ENCODE measurements around the gene SORCS2.
A peak's percentile ranks its signal among the peaks of the same experiment; 100 is the strongest.

Gene SORCS2

DNA sequence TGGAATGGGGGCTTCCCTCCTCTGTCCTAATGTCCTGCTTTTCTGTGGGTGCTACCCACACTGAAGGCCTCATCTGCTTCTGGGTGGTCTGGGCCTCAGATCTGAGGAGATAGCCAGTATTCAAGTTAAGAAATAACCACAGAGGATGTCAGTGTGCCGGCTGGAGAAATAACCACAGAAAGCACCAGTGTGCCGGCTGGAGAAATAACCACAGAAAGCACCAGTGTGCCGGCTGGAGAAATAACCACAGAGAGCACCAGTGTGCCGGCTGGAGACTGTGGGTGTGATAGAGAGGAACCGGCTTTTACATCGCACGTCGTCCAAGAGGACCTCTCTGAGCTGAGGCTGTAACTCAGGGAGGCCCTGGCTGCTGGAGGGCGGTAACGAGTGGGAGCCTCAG lies 308.1 kb downstream of the SORCS2 start:
- peak; percentile 79 for DNase-seq

DNA sequence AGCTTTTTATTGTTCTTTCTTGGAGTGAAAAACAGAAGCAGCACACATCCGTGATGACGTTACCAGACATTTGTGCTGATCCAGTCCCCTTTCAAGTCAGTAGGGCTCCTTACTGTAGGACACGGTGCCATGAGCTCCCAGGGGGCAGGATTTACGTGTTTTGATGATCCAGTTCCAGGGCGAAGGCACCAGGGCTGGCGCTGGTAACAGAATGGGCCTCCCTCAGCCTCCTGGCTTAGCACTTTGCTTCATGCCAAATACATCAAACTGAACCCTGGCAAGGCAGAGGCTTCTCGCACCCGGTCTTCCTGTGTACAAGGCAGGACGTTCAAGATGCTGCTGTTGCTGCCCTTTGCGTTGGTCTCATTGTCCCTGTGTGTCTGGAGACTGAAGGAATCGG lies 309.0 kb downstream of the SORCS2 start:
- no peak for DNase-seq

DNA sequence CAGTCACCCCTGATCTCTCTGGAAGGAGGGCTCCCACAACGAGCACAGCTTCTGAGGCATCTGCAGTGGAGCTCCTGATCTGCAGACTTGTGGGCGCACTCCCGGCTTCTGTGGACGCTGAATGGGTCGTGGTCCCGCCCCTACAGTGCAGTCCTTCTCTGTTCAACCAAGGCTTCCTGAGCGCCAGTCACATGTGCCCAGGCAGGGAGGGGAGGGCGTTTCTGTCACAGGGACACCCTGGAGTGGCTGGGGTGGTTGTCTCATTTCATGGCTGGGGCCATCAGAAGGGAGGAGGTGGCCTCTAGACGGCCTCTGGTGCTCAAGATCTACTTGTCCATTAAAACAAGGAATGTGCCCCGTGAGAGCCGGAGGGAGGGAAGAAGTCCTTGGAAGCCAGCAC lies 309.5 kb downstream of the SORCS2 start:
- DNase-seq = no peak

DNA sequence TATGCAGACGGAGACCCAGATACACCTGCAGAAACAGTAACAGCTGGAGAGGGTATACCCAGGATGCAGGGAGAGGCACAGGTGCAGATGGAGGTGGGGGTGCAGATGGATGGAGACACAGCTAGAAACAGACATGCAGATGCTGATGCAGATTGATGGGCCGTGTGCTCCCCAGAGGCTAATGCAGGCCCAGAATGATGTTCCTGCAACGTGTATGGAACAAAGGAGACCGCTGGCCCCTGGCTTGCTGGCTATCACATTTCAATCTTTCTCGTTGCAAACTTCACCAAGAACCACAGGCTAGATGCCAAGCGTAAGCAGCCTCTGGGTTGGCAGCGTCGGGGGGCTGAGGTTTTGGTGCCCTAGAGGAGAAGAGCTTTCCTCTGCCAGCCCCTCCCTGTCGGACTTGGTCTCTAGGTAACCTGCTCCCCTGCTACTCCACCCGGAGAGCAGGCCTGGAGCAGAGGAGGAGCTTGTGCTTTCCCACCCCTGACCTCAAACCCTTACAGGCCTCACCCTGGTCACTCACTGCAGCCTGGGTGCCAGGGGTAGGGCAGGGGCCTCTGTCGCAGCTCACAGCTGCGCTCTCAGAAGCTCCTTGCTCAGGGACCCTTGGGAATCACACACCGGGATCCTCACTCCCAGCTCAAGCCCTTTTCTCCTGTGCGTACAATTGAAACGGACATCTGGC lies 311.4 kb downstream of the SORCS2 start:
- no peak for DNase-seq

DNA sequence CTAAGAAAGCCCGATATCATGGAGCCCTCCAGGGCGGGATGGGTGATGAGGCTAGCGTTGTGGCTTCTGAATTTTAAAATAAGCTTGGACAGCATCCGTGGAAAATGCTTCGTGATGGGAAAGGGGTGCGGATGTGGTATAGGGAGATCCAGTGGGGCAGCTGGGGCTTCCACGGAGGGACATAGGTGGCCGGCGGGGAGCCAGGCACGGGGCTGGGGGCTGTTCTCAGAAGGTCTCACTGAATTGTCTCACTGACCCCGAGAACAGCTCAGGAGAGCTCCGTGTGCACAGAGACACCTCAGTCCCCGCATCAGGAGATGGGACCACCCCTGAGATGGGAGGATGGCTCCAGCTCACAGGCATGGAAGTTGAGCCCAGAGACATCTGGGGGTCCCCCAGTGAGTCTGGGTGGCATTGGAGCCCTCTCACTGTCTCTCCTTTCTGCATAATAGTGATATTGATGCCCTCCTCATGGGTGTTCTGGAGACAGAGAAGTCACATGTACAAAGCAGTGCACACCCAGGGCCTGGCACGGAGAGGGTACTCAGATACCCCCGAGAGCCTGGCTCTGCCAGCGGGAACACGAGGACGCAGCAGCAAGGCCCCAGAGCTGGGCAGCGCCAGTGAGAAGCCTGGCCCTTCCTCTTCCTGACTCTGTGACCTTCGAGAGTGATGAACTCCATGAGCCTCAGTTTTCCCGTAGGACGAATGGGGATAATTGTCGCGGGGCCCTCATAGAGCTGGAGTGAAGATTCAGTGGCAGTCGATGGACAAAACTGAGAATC lies 313.0 kb downstream of the SORCS2 start:
- DNase-seq = no peak

DNA sequence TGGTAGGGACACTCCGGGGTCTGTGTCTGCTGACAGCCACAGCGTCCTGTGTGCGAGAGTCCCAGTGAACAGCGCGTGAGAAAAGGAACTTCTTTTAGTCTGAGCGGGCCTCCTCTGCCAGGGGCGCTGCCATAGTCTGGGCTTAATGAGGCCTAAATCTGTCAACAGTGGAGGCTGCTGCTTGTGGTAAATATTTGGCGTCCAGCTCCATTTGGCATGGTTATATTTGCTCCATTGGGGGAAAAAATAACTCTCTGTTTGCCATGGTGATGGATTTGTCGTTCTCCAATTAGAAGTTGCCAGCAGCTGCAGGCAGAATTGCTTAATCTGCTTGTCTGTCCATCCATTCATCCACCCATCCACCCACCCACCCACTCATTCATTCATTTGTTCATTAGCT lies 313.8 kb downstream of the SORCS2 start:
- no peak for DNase-seq

DNA sequence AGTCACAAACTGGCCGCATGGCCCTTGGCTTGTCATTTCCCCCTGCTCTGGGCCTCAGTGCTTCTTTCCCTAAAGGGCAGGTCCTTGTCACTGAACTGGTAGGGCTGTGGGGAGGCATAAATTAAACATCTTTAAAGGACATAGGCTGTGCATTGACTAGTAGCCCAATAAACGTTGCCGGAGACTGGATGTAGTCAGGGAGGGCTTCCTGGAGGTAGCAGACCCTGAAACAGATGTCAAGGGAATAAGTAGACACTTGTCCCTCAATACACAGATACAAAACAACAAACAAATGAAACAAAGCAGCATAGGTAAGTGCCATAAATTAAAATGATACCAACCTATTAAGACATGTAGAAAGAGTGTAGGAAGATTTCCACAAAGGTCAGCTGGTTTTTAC lies 314.2 kb downstream of the SORCS2 start:
- DNase-seq = no peak

DNA sequence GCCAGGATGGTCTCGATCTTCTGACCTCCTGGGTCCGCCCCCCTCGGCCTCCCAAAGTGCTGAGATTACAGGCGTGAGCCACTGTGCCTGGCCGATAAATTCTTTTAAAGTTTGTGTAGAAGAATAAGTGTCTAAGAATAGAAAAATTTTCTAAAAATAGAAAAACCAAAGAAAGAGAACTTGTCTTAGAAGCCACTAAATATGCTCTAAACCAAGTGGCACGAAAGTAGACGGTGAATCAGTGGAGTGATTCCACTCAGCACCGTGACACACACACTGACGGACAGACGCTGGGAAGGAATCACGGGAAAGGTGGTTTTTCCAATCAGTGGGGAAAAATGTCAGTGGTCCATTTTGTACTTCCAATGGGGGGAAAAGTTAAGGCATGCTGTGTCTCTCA lies 315.0 kb downstream of the SORCS2 start:
- peak; percentile 45 for DNase-seq

DNA sequence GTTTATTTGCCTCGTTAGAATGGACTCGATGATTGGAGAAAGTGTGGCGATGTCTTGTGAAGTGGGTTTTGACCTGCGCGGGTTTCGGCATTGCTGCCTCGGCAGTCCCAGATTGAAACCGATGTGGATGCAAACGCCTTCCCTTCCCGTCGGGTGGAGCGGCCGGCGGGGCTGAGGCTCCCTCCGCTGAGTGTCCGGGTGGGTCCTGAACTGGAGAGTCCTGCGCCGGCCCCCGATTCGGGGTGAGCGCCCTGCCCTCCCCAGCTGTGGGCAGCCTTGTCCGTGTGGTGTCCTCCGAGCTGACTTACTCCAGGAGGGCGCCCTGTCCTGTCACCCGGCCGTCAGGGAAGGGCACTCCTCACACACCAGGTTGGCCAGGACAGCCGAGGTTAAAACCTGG lies 317.7 kb downstream of the SORCS2 start:
- DNase-seq = no peak

DNA sequence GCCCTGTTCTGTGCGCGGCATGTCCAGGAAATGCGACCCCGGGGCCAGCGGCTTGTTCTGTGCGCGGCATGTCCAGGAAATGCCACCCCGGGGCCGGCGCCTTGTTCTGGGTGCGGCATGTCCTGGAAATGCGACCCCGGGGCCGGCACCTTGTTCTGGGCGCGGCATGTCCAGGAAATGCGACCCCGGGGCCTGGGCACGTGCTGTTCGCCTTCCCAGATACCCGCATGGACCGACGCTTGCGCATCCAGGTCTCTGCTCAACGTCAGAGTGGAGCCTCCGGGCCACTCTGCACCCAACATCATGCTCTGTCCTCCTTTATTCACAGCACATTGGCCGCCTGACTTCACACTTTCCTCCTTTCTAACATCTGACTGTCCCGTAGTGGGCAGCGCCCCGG lies 318.2 kb downstream of the SORCS2 start:
- DNase-seq = no peak

DNA sequence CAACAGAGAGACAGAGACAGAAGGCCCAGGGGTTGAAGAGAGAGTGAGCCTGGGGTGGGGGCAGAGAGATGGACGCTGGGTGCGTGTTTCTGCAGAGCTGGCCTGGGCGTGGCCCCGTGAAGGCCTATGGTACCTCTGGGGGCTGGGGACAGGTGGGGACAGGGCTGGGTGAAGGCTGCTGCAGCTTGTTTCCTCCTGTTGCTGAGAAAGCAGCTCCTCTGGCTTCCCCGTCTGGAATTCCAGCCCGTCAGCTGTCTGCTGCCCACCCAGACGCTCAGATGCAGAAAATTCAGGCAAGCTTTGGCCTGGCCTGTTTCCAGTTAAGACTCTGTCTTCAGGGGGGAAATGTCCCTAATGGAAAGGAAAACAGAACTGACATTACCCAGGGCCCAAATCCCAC lies 319.2 kb downstream of the SORCS2 start:
- no peak for DNase-seq

DNA sequence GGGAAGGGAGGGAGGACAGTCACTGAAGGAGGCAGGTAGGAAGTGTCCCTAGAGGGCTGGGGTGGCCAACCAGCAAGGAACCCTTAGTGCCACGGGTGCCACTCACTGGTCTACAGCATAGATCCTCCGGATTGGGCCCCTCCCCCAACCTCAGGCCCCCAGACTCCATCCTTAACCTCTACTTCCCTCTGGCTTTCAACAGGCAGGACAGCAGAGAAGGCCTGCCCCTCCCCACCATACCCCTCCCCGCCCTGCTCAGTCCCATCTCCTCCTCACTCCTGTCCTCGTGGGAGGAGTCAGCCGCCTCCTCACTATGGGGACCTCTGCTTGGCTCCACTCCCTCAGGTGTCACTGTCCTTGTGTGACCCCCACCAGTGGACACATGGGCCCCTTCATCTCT lies 320.1 kb downstream of the SORCS2 start:
- DNase-seq = no peak

DNA sequence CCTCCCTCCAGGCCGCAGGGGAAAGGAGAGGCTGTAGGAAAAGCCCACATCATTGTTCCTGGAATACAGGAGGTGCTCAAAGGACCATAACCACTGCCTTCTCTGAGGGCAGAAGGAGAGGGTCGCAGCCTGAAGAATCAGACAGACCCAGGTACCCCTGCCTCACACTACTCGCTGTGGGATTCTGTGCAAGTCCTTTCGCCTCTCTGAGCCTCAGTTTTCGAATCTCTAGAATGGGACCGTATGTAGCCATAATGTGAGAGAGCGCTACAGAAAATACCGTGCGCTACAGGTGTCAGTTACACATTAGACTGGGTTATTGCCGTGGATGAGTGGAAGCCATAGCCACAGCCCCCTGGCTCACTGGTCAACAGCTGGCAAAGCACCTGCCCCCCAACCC lies 320.6 kb downstream of the SORCS2 start:
- DNase-seq = no peak

DNA sequence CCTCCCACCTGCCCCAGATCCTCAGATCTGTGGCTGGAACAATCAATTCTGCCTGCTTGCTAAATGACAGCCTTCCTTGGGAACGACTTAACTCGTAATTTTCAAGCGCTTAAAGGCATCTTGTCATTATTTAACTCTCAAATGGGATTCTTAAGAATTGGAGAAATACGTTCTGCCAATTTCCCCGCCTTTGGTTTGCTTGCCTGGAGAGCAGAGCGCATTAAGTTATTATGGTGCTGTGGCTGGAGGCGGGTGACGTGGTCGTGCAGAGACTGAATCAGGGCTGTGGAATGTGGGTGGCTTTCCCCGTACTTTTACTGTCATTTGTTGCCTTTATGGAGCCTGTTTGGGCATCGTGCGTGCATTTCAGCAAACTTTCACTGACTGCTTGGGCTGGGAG lies 321.3 kb downstream of the SORCS2 start:
- no peak for DNase-seq

DNA sequence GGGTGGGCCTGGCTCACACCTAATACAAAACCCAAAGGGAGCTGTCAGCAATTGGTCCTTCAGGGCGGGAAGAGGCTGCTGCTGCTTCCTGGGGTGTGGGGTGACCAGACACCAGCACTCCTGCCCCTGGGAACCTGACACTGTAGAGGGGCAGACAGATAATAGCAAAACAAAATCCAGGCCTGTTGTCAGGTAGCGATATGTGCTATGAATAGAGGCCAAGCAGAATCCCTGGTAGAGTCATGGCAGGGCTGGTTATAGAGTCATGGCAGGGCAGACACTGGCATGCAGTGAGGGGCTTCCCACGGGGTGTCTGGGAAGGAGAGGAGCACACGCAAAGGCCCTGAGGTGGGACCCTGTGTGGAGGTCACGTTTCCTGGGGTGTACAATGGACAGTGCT lies 321.9 kb downstream of the SORCS2 start:
- no peak for DNase-seq

DNA sequence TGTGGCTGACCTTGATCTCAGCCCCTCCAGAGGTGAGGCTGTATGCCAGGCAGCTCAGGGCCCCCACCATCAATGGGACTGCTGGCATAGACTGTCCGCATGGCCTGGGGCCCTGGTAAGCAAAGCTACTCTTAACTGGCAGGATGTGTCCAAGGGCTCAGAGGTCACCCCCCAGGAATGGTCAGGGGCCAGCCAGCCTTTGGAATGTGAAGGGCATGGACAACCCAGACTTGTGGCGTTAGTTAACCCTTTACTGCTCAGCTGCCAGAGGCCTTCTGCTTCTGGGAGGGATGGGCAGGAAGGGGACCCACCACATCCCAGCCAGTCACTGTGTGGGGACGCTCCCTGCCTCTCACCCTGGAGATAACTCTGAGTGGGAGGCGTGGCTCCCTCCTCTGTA lies 322.5 kb downstream of the SORCS2 start:
- no peak for DNase-seq

DNA sequence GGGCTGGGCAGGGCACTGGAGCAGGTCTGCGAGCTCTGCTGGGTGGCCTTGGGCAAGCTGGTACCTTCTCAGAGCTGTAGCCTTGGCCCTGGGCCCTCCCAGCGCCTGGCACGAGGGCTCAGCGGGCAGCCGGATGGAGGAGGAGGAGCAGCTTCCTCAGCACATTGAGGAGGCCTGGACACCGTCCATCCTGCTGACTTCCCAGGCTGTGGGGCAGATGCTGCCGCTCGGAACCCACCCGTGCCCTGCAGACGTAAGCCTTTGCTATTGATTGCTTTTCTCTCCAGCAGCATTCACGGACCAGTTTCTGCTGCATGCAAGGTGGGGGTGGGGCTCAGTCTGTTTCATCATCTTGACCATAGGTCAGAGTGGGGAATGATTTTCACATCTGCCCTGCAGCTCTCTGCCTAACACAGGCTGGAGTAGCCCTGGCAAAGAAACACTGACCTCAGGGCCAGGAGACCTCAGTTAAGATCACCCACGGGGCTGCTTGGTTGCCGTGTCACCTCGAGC lies 323.1 kb downstream of the SORCS2 start:
- peak; percentile 3 for DNase-seq

DNA sequence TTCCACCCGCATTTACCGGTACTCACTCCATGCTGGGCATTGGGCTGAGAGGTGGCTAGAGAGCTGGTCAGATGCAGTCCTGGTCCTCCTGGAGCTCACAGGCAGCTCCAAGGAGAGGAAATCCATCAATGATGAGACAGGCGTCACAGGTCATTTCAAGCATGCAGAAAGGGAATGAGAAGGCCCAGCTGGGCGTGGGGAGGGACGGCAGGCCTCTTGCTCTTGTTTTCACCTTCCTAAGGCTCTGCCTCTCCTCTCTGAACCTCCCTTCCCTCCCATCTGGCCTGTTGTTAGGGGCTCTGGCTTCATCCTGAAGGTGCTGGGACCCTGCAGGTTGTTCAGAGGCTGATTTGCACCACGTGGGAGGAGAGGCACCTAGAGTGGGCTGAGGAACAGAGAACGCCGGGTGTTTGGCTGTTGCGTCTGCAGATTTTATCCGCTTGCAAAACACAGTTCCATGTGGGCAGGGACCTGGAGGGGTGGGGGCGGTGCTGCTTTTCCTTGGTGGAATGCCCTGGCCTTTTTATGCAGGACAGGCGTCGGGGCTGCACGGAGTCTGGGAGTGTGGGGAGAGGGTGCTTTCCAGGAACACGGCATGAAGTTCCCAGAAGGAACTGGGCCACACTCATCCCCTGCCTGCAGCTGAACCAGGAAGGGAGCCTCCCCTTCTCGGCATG lies 323.9 kb downstream of the SORCS2 start:
- no peak for DNase-seq

DNA sequence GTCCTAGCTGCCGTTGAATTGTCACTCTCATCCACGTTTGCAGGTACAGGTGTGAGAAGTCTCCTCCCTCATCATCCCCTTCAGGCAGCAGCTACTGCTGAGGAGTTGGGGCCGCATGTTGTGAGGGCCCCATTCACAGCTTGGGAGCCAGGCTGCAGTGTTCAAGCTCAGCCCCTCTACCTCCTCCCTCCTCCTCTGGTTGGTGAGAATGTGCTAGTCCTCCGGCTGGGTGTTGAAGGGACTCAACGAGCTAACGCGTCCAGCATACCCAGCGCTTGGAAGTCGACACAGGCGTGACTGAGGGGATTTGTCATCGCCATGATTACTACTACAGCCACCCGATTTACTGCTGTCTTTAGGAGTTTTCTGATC lies 324.4 kb downstream of the SORCS2 start:
- DNase-seq = no peak

DNA sequence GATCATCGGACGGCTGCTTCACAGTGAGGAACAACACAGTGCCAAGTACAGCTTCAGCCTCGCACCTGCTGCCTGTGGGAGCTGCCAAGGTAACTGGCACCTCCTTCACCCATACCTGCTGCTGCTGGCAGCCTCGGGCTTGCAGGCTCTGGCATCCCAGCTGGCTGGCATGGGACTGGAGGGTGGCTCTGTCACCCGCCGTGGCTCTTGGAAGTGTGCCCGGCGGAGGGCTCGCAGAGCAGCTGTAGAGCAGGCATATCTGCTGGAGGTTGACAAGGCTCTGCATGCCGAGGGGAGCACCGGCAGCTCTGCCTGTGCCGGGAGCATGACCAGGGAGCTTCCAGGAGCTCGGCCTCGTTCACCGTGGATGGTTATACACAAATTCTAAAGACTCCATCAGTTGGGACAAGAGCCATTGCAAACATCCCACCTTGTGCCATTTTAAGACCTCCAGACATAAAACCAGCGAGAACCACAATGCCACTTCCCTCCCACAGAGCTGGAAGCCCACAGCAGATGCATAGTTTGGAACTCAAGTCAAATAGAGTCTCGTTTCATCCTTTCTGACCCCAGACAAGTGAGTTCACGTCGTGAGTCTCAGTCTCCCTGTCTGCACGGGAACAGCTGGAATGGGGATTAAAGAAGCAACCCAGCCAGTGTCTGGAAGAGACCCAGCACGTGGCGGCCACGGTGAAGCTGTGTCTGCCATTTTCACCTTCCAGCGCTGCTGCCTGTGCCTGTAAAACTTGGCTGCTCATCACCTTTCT lies 326.7 kb downstream of the SORCS2 start:
- no peak for DNase-seq

DNA sequence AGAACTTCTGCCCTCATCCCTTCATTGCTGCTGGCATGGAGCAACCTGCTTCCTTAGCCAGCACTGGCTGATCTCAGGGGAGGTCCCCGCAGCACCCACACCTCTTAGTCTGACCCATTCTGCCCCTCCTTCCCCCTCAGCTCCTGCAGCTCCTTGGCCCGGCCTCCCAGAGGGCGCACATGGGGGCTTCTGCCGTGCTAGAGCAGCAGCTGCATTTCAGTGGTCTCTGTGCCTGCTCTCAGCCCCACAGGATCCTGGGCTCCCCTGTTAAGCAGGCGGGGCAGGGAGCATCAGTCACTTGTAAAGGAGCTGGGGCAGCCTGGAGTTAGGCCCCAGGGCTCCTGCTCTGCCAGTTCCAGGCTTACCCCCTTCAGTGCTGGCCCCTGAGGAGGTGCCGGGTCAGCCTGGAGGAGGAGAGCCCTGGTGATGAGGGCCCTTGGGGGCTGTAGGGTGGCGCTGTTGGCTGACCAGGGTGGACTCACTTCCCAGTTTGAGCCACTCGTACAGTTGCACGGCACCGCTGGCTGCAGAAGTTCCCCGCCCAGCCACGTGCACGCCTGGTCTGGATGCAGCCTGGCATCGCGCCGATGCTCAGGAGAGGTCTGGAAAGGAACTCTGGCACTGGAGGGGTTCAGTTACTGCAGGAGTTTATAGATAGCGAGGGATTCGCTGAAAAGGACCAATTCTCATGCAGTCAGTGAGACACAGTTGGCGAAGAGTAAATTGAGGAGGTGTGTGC lies 327.5 kb downstream of the SORCS2 start:
- no peak for DNase-seq

DNA sequence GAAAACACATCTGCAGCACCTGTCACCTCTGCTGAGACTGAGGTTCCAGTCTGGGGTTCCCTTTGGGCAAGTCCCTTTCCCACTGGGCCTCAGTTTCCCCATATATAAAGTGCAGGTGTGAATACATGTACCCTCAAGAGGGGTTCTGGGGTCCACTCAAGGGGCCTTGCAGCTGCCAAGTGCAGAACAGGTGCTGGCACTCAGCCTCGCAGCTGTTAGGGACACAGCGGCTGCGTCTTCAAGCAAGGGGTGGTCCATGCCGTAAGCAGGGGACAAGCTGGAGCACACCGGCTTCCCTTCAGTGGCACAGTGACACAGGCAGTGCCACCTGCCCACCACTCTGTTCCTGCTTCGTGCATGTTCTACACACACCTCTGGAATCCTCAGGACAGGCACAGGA lies 329.3 kb downstream of the SORCS2 start:
- no peak for DNase-seq
